SK-N-SH (cell line): ENCODE data around the gene KCND3.

ENCODE experiments used
- EP300 ChIP-seq, 2 experiments: IDR thresholded peaks; 2 replicates each; pipeline versions ENCODE4 v1.4.0 to v1.6.1; 2012; ENCODE audit warnings: borderline replicate concordance in 1 of 2, low read depth in 1 of 2, low read length in 1 of 2
- JUND ChIP-seq: IDR thresholded peaks from 2 replicates; pipeline ENCODE4 v1.4.0; 2012
- MEF2A ChIP-seq: IDR thresholded peaks from 2 replicates; pipeline ENCODE4 v1.4.0; 2012; ENCODE audit warnings: low read depth, borderline replicate concordance
- POLR2AphosphoS5 ChIP-seq: IDR thresholded peaks from 2 replicates; pipeline ENCODE4 v1.6.1; 2012; ENCODE audit warnings: low read depth, low read length
- RAD21 ChIP-seq: IDR thresholded peaks from 2 replicates; pipeline ENCODE4 v1.6.1; 2012; ENCODE audit warnings: mild to moderate bottlenecking, low read length
- RFX5 ChIP-seq: IDR thresholded peaks from 2 replicates; pipeline ENCODE4 v1.6.1; 2012; ENCODE audit warnings: mild to moderate bottlenecking, improper control_type of control experiment, low read length
- RXRA ChIP-seq: IDR thresholded peaks from 2 replicates; pipeline ENCODE4 v1.4.0; 2012; ENCODE audit warnings: low read depth, mild to moderate bottlenecking, borderline replicate concordance
- TF ChIP-seq, protein P1 (sequence below): fragments of 200-600 bp; sonication (generic); IDR thresholded peaks from 2 replicates; pipeline ENCODE4 v1.6.1; 2017; ENCODE audit warnings: antibody characterized with exemption, mild to moderate bottlenecking, moderate library complexity
- TF ChIP-seq, protein P2 (sequence below): IDR thresholded peaks from 2 replicates; pipeline ENCODE4 v1.6.1; 2012; ENCODE audit warnings: mild to moderate bottlenecking, low read depth, low read length, moderate library complexity
- TF ChIP-seq, protein P3 (sequence below): IDR thresholded peaks from 2 replicates; pipeline ENCODE4; 2012

DNA sequence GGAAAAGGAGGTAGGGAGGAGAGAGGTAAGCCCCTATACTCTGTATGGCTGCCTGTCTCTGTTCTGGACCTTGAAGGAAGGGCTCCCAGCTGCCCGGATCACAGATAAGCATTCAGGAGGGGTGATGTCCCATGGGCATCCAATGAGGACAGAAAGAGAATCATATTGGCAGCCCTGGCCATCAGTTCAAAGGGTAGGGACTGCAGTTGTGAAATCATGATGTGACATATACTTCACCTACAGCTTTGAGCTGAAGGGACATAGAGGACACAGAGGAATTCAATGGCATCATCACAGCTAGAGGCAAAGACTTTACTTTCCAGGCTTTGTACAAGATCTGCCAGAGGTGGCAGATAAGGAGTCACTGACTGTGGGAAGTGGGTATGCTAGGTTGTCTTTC lies 212.2 kb downstream of the KCND3 start:
- TF ChIP-seq JUND: no peak
- TF ChIP-seq, protein P1, sequence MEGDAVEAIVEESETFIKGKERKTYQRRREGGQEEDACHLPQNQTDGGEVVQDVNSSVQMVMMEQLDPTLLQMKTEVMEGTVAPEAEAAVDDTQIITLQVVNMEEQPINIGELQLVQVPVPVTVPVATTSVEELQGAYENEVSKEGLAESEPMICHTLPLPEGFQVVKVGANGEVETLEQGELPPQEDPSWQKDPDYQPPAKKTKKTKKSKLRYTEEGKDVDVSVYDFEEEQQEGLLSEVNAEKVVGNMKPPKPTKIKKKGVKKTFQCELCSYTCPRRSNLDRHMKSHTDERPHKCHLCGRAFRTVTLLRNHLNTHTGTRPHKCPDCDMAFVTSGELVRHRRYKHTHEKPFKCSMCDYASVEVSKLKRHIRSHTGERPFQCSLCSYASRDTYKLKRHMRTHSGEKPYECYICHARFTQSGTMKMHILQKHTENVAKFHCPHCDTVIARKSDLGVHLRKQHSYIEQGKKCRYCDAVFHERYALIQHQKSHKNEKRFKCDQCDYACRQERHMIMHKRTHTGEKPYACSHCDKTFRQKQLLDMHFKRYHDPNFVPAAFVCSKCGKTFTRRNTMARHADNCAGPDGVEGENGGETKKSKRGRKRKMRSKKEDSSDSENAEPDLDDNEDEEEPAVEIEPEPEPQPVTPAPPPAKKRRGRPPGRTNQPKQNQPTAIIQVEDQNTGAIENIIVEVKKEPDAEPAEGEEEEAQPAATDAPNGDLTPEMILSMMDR: no peak
- TF ChIP-seq, protein P2, sequence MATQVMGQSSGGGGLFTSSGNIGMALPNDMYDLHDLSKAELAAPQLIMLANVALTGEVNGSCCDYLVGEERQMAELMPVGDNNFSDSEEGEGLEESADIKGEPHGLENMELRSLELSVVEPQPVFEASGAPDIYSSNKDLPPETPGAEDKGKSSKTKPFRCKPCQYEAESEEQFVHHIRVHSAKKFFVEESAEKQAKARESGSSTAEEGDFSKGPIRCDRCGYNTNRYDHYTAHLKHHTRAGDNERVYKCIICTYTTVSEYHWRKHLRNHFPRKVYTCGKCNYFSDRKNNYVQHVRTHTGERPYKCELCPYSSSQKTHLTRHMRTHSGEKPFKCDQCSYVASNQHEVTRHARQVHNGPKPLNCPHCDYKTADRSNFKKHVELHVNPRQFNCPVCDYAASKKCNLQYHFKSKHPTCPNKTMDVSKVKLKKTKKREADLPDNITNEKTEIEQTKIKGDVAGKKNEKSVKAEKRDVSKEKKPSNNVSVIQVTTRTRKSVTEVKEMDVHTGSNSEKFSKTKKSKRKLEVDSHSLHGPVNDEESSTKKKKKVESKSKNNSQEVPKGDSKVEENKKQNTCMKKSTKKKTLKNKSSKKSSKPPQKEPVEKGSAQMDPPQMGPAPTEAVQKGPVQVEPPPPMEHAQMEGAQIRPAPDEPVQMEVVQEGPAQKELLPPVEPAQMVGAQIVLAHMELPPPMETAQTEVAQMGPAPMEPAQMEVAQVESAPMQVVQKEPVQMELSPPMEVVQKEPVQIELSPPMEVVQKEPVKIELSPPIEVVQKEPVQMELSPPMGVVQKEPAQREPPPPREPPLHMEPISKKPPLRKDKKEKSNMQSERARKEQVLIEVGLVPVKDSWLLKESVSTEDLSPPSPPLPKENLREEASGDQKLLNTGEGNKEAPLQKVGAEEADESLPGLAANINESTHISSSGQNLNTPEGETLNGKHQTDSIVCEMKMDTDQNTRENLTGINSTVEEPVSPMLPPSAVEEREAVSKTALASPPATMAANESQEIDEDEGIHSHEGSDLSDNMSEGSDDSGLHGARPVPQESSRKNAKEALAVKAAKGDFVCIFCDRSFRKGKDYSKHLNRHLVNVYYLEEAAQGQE: no peak
- TF ChIP-seq POLR2AphosphoS5: no peak
- no peak for TF ChIP-seq EP300 (IDR thresholded peaks at IDR 0.05; ENCODE audit: borderline replicate concordance in 1 of 2, low read depth in 1 of 2, low read length in 1 of 2)
- TF ChIP-seq MEF2A: no peak
- TF ChIP-seq RAD21: no peak
- no peak for TF ChIP-seq RFX5
- TF ChIP-seq, protein P3, sequence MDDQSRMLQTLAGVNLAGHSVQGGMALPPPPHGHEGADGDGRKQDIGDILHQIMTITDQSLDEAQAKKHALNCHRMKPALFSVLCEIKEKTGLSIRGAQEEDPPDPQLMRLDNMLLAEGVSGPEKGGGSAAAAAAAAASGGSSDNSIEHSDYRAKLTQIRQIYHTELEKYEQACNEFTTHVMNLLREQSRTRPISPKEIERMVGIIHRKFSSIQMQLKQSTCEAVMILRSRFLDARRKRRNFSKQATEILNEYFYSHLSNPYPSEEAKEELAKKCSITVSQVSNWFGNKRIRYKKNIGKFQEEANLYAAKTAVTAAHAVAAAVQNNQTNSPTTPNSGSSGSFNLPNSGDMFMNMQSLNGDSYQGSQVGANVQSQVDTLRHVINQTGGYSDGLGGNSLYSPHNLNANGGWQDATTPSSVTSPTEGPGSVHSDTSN: no peak
- no peak for TF ChIP-seq RXRA
